K562 (cell line): ENCODE results near the gene TACR1. TPM values are rescaled to one million over a fixed set of nuclear protein-coding genes. Genes with fewer than 3 reads are reported as not detected.

Experiments
- ATAC-seq: fragments of 200-7000 bp; cut with Tn5 transposase; 3 replicates; pipeline ENCODE4 v1.9.1; 2020; ENCODE audit warnings: moderate library complexity
- BruUV-seq: library from RNA; stranded (reverse); fragments of 400-500 nt; replicated peaks from 2 replicates; lab custom pipeline; 2021; lab: Mats Ljungman, UMichigan
- CTCF ChIA-PET: fragments of 300-600 bp; formaldehyde crosslinking; extraction: SDS; loops from one replicate; lab custom pipeline; 2021; ENCODE audit warnings: low intra/inter-chr PET ratio; lab: Yijun Ruan, JAX
- POLR2A ChIA-PET: fragments of 300-600, 350-650 bp; sonication (Branson Sonifier 250); formaldehyde crosslinking; extraction: SDS; loops from one replicate; lab custom pipeline; 2021; ENCODE audit warnings: antibody characterized with exemption, inconsistent platforms; lab: Yijun Ruan, JAX
- DNase-seq, 4 experiments: peaks; one replicate each; pipeline versions ENCODE4 v3.0.0 to v3.0.0-alpha.2; 2011 to 2018; ENCODE audit warnings: low spot score in 3 of 4, mixed read lengths in 3 of 4; ENCODE audit errors: extremely low read depth in 1 of 4
- FAIRE-seq: peaks from 2 replicates; lab custom pipeline; 2011; peaks lifted over from hg19 to GRCh38; lab: Jason Lieb, UNC
- H2AFZ ChIP-seq: 2 replicates; pipeline ENCODE4 v1.6.0; 2011; ENCODE audit warnings: low read depth, low read length, control low read depth, inconsistent platforms
- H3K27ac ChIP-seq: fragments of 200-600 bp; 3 replicates; pipeline ENCODE4 v1.8.0; 2011; ENCODE audit warnings: low read depth, mild to moderate bottlenecking, control low read depth, inconsistent platforms, low read length, moderate library complexity, mixed read lengths; ENCODE audit errors: extremely low read depth
- H3K27me3 ChIP-seq, 2 experiments: fragments of 300-600 bp in 1 of 2; 2 replicates in 1 of 2; 3 replicates in 1 of 2; pipeline versions ENCODE4 v1.6.0 to v1.8.0; 2011; ENCODE audit warnings: inconsistent platforms in 2 of 2, low read length in 2 of 2, mild to moderate bottlenecking in 1 of 2, mixed read lengths in 1 of 2, moderate library complexity in 1 of 2; ENCODE audit not compliant: control insufficient read depth in 2 of 2, insufficient read depth in 2 of 2
- H3K36me3 ChIP-seq: fragments of 300-600 bp; 3 replicates; pipeline ENCODE4 v1.8.0; 2011; ENCODE audit warnings: mild to moderate bottlenecking, low read length, inconsistent platforms; ENCODE audit not compliant: control insufficient read depth, insufficient read depth
- H3K4me1 ChIP-seq, 2 experiments: fragments of 200-600 bp in 1 of 2; replicated peaks in 1 of 2; 2 replicates in 1 of 2; 3 replicates in 1 of 2; pipeline versions ENCODE4 v1.5.1 to v1.8.0; 2011; ENCODE audit warnings: inconsistent platforms in 2 of 2, low read length in 2 of 2, mild to moderate bottlenecking in 1 of 2, mixed read lengths in 1 of 2, moderate library complexity in 1 of 2; ENCODE audit not compliant: control insufficient read depth in 2 of 2, insufficient read depth in 2 of 2
- H3K4me2 ChIP-seq: 2 replicates; pipeline ENCODE4 v1.6.1; 2011; ENCODE audit warnings: low read length, control low read depth, inconsistent platforms, mixed read lengths; ENCODE audit not compliant: insufficient read depth
- H3K4me3 ChIP-seq: fragments of 200-600 bp; sonication (generic), shearing (Covaris generic); 2 replicates; pipeline ENCODE4 v1.5.1; 2016; ENCODE audit warnings: control low read depth, inconsistent platforms
- H3K79me2 ChIP-seq: fragments of 200-600 bp; 3 replicates; pipeline ENCODE4 v1.8.0; 2011; ENCODE audit warnings: low read length, inconsistent platforms; ENCODE audit not compliant: control insufficient read depth, insufficient read depth
- H3K9ac ChIP-seq, 2 experiments: 2 replicates each; pipeline versions ENCODE4 v1.6.0 to v1.6.1; 2011; ENCODE audit warnings: low read depth in 2 of 2, low read length in 2 of 2, control low read depth in 1 of 2, inconsistent platforms in 1 of 2, mild to moderate bottlenecking in 1 of 2, mixed read lengths in 1 of 2; ENCODE audit not compliant: insufficient read depth in 1 of 2
- H3K9me1 ChIP-seq: one replicate; pipeline ENCODE4 v1.6.0; 2011; ENCODE audit warnings: inconsistent platforms, mild to moderate bottlenecking, low read length, moderate library complexity; ENCODE audit not compliant: control insufficient read depth, insufficient read depth
- H3K9me3 ChIP-seq: replicated peaks from 2 replicates; pipeline ENCODE4 v1.5.1; 2011; ENCODE audit warnings: low read depth, low read length, inconsistent platforms; ENCODE audit not compliant: control insufficient read depth, insufficient read depth
- H4K20me1 ChIP-seq: replicated peaks from 2 replicates; pipeline ENCODE4 v1.6.1; 2011; ENCODE audit warnings: low read length, inconsistent platforms, mixed read lengths; ENCODE audit not compliant: control insufficient read depth, insufficient read depth
- BMI1 ChIP-seq: fragments of 150-350 bp; IDR thresholded peaks from 2 replicates; pipeline ENCODE4 v1.6.1; 2014; ENCODE audit warnings: low read length
- KAT2B ChIP-seq: IDR thresholded peaks from one replicate; pipeline ENCODE4 v1.6.1; 2012; ENCODE audit warnings: low read depth, mild to moderate bottlenecking, control low read depth, inconsistent platforms, low read length, moderate library complexity
- KLF13 ChIP-seq: fragments of 450-650 bp; IDR thresholded peaks from 2 replicates; pipeline ENCODE4 v1.6.1; 2016; ENCODE audit warnings: missing genetic modification characterization, low read depth, mild to moderate bottlenecking, missing compliant biosample characterization, moderate library complexity, borderline replicate concordance
- LARP7 ChIP-seq: fragments of 450-650 bp; IDR thresholded peaks from 2 replicates; pipeline ENCODE4 v1.6.1; 2016
- OTX1 ChIP-seq: fragments of 450-650 bp; formaldehyde crosslinking; IDR thresholded peaks from 2 replicates; pipeline ENCODE4 v1.4.0; 2022; ENCODE audit warnings: mild to moderate bottlenecking
- PRPF4 ChIP-seq: fragments of 200-400 bp; formaldehyde crosslinking; IDR thresholded peaks from one replicate; pipeline ENCODE4 v1.6.1; 2017; ENCODE audit warnings: low read length, low read depth, mild to moderate bottlenecking; ENCODE audit not compliant: insufficient read depth, poor library complexity, severe bottlenecking
- PURB ChIP-seq: sonication (generic); formaldehyde crosslinking; IDR thresholded peaks from 2 replicates; pipeline ENCODE4 v1.9.0; 2021; ENCODE audit warnings: low read depth, mild to moderate bottlenecking, missing genetic modification reagents
- PYGO2 ChIP-seq: fragments of 450-650 bp; IDR thresholded peaks from 2 replicates; pipeline ENCODE4 v1.6.1; 2016; ENCODE audit warnings: mild to moderate bottlenecking, missing genetic modification characterization, moderate library complexity, missing compliant biosample characterization
- RAD51 ChIP-seq: fragments of 450-650 bp; IDR thresholded peaks from 2 replicates; pipeline ENCODE4 v1.7.1; 2016; ENCODE audit warnings: low read depth, mild to moderate bottlenecking, borderline replicate concordance
- RFX5 ChIP-seq: IDR thresholded peaks from 2 replicates; pipeline ENCODE4 v1.6.1; 2011; ENCODE audit warnings: low read depth, mild to moderate bottlenecking, improper control_type of control experiment, low read length
- TEAD1 ChIP-seq, 2 experiments: fragments of 450-650 bp in 1 of 2; sonication (generic) in 1 of 2; formaldehyde crosslinking; IDR thresholded peaks; 2 replicates each; pipeline versions ENCODE4 v1.4.0 to v1.8.0; 2020 to 2022; ENCODE audit warnings: mild to moderate bottlenecking in 2 of 2, missing genetic modification reagents in 1 of 2
- WHSC1 ChIP-seq: IDR thresholded peaks from one replicate; pipeline ENCODE4 v1.6.1; 2012; ENCODE audit warnings: low read length, control low read depth, inconsistent platforms
- YY1 ChIP-seq, 3 experiments: IDR thresholded peaks; 2 replicates each; pipeline ENCODE4 v1.6.1; 2011; ENCODE audit warnings: low read length in 2 of 3, mild to moderate bottlenecking in 2 of 3, moderate library complexity in 2 of 3, borderline replicate concordance in 1 of 3, control low read depth in 1 of 3, low read depth in 1 of 3; ENCODE audit not compliant: insufficient read depth in 3 of 3, insufficient replicate concordance in 2 of 3, control insufficient read depth in 1 of 3, insufficient read length in 1 of 3; ENCODE audit errors: extremely low read depth in 1 of 3
- ZFX ChIP-seq: sonication (generic); formaldehyde crosslinking; IDR thresholded peaks from 2 replicates; pipeline ENCODE4 v1.8.0; 2022; ENCODE audit warnings: mild to moderate bottlenecking, missing genetic modification reagents, moderate library complexity
- ZNF143 ChIP-seq: sonication (generic); formaldehyde crosslinking; IDR thresholded peaks from 2 replicates; pipeline ENCODE4 v1.9.0; 2022; ENCODE audit warnings: mild to moderate bottlenecking, missing genetic modification reagents
- ZNF764 ChIP-seq: fragments of 250-450 bp; sonication (Bioruptor Pico); IDR thresholded peaks from 2 replicates; pipeline ENCODE4 v1.4.0; 2020; ENCODE audit warnings: low read depth, mild to moderate bottlenecking, moderate library complexity
- WGBS: fragments of 100-300 bp; shearing (Covaris generic); methylation state at CpG from one replicate; pipeline ENCODE4 v1.1.6; 2016; ENCODE audit warnings: low coverage, mixed read lengths; ENCODE audit not compliant: insufficient coverage; ENCODE audit errors: missing lambda C conversion rate; 5-methylcytosine and 5-hydroxymethylcytosine counted together
- in situ Hi-C: fragments of 300-500 bp; cut with MboI; formaldehyde crosslinking; loops from 4 replicates; pipeline ENCODE4 v1.15.0; 2018; ENCODE audit warnings: inconsistent platforms, mixed read lengths
- intact Hi-C: fragments of 100-400 bp; cut with micrococcal nuclease; formaldehyde crosslinking; loops from 2 replicates; pipeline ENCODE4 v1.14.2; 2022
- polyA plus RNA-seq, 8 experiments: library from polyadenylated mRNA; depleted of rRNA in 4 of 8; stranded (reverse) in 5 of 8; unstranded in 3 of 8; fragments of >200 nt; fragmentation: Nextera tagmentation in 2 of 8; fragmentation: Illumina TruSeq in 1 of 8; extraction: Ambion mirVana in 2 of 8; extraction: Trizol in 1 of 8; gene quantifications; 2 replicates each; pipeline versions ENCODE4 v1.2.1 to v1.2.3, GENCODE V29; 2011 to 2014; ENCODE audit warnings: inconsistent platforms in 1 of 8, missing spikeins in 1 of 8
- total RNA-seq, 7 experiments: library from RNA; depleted of rRNA in 6 of 7; stranded (reverse); fragments of >200 nt in 6 of 7; fragmentation: Illumina TruSeq in 2 of 7; extraction: Trizol in 2 of 7; gene quantifications; 2 replicates each; pipeline versions ENCODE4 v1.2.1 to v1.2.3, GENCODE V29; 2011 to 2021; ENCODE audit warnings: low replicate concordance in 1 of 7
- TF ChIP-seq, protein P1 (sequence below): fragments of 250-450 bp; sonication (Bioruptor Pico); IDR thresholded peaks from 2 replicates; pipeline ENCODE4 v1.8.0; 2021; ENCODE audit warnings: borderline replicate concordance, mild to moderate bottlenecking, moderate library complexity; ENCODE audit not compliant: poor library complexity, severe bottlenecking
- TF ChIP-seq, protein P2 (sequence below): sonication (generic); formaldehyde crosslinking; IDR thresholded peaks from 2 replicates; pipeline ENCODE4 v1.8.0; 2022; ENCODE audit warnings: missing genetic modification reagents, mild to moderate bottlenecking, borderline replicate concordance
- TF ChIP-seq, protein P3 (sequence below): fragments of 250-450 bp; sonication (Bioruptor Pico); IDR thresholded peaks from 2 replicates; pipeline ENCODE4 v1.8.0; 2022; ENCODE audit warnings: inconsistent platforms, mild to moderate bottlenecking, moderate library complexity, borderline replicate concordance

TACR1 gene
- total and polyA plus RNA-seq, 9 of the 15 experiments (the other 6 are each of a cell fraction or from before 2014, with no cell fraction given) = not detected

DNA sequence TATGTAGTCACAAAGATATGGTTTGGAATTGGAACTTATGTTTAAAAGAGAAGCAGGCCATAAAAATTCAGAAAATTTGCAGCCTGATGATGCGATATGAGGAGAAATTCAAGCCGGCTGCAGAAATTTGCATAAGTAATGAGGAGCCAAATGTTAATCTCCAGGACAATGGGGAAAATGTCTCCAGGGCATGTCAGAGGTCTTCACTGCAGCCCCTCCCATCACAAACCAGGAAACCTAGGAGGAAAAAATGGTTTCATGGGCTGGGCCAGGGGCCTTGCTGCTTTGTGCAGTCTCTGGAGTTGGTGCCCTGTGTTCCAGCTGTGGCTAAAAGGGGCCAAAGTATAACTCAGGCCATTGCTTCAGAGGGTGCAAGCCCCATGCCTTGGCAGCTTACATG, 28.4 kb downstream of the TACR1 start:
- no peak for DNase-seq
- ATAC-seq = no peak
- no peak overlapping the region for H3K9ac ChIP-seq
- H3K36me3 ChIP-seq = no peaks in the 10 kb centered on the region
- TF ChIP-seq KLF13 (tag) (no peak), RAD51 (no peak), WHSC1 (no peak), TEAD1 (CRISPR knock-in tag; IDR thresholded peaks at IDR 0.05) (no peak), PURB (CRISPR knock-in tag) (no peak), ZNF143 (CRISPR knock-in tag) (no peak), BMI1 (no peak), YY1 (IDR thresholded peaks at IDR 0.05; ENCODE audit: borderline replicate concordance in 1 of 3, control insufficient read depth in 1 of 3, extremely low read depth in 1 of 3, insufficient read depth in 3 of 3, insufficient read length in 1 of 3, insufficient replicate concordance in 2 of 3, low read depth in 1 of 3, low read length in 2 of 3) (no peak), PYGO2 (tag) (no peak), ZFX (CRISPR knock-in tag) (no peak), PRPF4 (no peak), OTX1 (CRISPR knock-in tag) (no peak), ZNF764 (no peak), KAT2B (no peak), LARP7 (no peak), RFX5 (no peak)
- TF ChIP-seq, protein P1, sequence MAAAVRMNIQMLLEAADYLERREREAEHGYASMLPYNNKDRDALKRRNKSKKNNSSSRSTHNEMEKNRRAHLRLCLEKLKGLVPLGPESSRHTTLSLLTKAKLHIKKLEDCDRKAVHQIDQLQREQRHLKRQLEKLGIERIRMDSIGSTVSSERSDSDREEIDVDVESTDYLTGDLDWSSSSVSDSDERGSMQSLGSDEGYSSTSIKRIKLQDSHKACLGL (CRISPR knock-in tag) = no peak
- TF ChIP-seq, protein P2, sequence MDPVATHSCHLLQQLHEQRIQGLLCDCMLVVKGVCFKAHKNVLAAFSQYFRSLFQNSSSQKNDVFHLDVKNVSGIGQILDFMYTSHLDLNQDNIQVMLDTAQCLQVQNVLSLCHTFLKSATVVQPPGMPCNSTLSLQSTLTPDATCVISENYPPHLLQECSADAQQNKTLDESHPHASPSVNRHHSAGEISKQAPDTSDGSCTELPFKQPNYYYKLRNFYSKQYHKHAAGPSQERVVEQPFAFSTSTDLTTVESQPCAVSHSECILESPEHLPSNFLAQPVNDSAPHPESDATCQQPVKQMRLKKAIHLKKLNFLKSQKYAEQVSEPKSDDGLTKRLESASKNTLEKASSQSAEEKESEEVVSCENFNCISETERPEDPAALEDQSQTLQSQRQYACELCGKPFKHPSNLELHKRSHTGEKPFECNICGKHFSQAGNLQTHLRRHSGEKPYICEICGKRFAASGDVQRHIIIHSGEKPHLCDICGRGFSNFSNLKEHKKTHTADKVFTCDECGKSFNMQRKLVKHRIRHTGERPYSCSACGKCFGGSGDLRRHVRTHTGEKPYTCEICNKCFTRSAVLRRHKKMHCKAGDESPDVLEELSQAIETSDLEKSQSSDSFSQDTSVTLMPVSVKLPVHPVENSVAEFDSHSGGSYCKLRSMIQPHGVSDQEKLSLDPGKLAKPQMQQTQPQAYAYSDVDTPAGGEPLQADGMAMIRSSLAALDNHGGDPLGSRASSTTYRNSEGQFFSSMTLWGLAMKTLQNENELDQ = no peak
- TF ChIP-seq, protein P3, sequence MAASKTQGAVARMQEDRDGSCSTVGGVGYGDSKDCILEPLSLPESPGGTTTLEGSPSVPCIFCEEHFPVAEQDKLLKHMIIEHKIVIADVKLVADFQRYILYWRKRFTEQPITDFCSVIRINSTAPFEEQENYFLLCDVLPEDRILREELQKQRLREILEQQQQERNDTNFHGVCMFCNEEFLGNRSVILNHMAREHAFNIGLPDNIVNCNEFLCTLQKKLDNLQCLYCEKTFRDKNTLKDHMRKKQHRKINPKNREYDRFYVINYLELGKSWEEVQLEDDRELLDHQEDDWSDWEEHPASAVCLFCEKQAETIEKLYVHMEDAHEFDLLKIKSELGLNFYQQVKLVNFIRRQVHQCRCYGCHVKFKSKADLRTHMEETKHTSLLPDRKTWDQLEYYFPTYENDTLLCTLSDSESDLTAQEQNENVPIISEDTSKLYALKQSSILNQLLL (CRISPR knock-in tag) = no peak
- TF ChIP-seq, all 486 proteins: peak for 0
- in situ Hi-C loops = no loop called here
- Histone ChIP-seq H2AFZ (no peak overlapping the region), H3K9me3 (no peaks in the 10 kb centered on the region), H3K9me1 (no peaks in the 10 kb centered on the region), H3K27me3 (no peaks in the 10 kb centered on the region), H3K4me2 (no peak overlapping the region), H3K79me2 (no peaks in the 10 kb centered on the region), H3K27ac (no peak overlapping the region), H3K4me1 (no peaks in the 10 kb centered on the region), H4K20me1 (no peaks in the 10 kb centered on the region), H3K4me3 (no peak overlapping the region)
- FAIRE-seq = no peak
- intact Hi-C loops = no loop called here
- no TSS peak for BruUV-seq
- ChIA-PET POLR2A (no interaction called here), CTCF (no interaction called here)
- WGBS = 0% methylated on average over 2 of the region's 2 CpGs
